ENCODE measurements around the gene AOPEP.

GRCh38 chr9:95058795-95059386 lies 332.4 kb downstream of the AOPEP start:
- TF ChIP-seq CTCF (IDR thresholded peaks at IDR 0.05 in 4 of 5, conservative IDR thresholded peaks at IDR 0.05 in 1 of 5) = no peak
- TF ChIP-seq POLR2A (IDR thresholded peaks at IDR 0.05) = no peak
